GM19025 (cell line): ENCODE data around the gene GYPC.

Source experiments
- ATAC-seq: cut with Tn5 transposase; IDR thresholded peaks from one replicate; pipeline ENCODE4 v1.9.1; 2021; ENCODE audit warnings: mild to moderate bottlenecking, low read depth, moderate library complexity; ENCODE audit not compliant: unreplicated experiment

GYPC gene

GRCh38 chr2:126722081-126722480, 66.1 kb downstream of the GYPC start:
- no peak for ATAC-seq

GRCh38 chr2:126722546-126722945, 66.6 kb downstream of the GYPC start:
- no peak for ATAC-seq

- ATAC-seq, result no peak
Observed at GRCh38 chr2:126723281-126723815, 67.4 kb downstream of the GYPC start.

DNA sequence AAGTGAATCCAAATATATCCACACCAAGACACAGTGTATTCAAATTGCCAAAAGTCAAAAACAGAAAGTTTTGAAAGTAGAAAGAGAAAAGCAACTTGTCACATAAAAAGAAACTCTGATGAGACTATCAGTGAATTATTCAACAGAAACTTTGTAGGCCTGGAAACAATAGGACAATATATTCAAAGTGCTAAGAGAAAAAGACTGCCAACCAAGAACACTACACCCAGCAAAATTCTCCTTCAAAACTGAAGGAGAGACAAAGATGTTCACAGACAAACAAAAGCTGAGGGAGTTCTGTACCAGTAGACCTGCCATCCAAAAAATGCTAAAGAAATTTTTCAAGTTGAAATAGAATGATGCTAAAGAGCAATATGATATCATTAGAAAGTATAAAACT, 69.6 kb downstream of the GYPC start:
- no peak for ATAC-seq

DNA sequence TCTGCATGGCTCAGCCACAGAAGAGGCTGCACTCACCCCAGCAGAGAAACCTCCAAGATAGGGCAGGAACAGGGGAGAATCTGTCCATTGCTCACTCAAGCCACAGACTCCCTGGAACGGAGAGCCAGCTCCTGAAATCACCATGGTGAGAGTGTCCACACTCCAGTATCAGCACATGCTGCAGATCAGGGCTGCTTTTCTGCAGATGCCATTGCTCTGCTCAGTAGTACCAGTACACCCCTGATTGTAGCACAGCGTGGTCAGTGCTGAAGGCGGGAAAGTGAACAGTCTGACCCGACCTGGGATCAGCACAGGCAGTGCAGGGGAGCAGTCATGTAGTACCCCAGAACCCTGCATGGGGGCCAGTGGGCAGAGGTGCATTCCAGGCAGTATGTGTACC, 73.9 kb downstream of the GYPC start:
- no peak for ATAC-seq

GRCh38 chr2:126730655-126731054, 74.7 kb downstream of the GYPC start:
- no peak for ATAC-seq

DNA sequence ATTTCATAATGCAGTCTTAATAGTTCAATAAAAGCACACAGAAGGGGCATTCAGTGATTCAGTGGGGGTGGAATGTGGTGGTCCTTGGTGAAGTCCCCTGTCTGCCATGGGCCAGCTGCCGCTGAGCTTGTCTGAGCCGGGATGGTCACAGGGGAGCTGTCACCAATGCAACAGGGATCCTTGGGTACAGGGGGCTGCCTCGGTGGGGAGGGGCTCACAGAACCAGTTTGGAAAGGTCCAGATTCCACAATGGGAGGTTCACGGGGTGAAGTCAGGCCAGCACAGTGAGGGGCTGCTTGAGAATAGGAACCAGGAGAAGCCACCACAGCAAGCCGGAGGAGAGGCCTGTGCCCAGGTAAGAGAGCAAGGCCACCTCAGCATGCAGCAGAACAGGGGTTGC, 75.4 kb downstream of the GYPC start:
- ATAC-seq, result no peak

GRCh38 chr2:126732682-126733245, 76.8 kb downstream of the GYPC start:
- no peak for ATAC-seq

DNA sequence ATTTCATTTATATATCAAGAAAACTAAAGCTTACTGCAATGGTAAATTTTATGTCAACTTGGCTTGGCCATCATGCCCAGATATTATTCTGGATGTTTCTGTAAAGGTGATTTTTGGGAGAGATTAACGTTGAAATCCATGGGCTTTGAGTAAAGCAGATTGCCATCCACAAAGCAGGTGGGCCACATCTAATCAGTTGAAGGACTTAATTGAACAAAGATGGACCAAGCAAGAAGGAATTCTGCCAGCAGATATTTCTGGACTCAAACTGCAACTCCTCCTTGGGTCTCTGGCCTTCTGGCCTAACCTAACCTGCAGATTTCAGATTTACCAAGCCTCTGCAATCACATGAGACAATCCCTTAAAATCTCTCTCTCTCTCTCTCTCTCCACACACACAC, 77.8 kb downstream of the GYPC start:
- ATAC-seq, result no peak

DNA sequence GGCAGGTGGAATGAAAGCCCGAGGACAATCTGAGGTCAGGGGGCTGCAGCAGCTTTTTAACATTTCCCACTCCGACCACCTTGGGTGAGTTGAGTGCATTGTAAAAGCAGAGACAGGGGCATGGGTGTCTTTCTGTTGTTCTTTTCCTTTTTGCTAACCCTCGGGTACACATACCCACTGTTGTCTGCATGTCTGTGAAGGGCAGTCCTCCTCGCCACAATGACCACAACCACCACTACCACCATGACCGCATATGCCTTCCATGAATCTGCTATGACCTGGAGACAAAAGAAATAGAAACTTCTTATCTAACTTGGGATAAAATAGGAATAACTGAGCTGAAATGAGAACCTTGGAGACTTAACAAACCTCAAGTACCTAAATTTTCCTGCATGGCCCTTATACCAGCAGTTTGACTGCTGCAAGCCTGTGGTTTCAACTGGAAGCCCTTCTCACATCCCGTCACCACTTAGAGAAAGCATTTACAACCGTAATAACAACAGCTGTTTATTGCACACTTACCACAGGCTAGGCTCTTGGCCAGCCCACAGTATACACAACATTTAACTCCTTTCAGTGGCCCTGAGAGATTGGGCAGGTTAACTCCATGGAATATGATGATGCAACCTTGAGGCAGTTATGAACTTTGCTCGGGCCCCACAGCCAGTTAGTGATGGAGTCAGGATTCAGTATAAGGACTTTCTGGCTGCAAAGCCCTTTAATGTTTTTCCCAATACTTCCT, 80.3 kb downstream of the GYPC start:
- no peak for ATAC-seq

DNA sequence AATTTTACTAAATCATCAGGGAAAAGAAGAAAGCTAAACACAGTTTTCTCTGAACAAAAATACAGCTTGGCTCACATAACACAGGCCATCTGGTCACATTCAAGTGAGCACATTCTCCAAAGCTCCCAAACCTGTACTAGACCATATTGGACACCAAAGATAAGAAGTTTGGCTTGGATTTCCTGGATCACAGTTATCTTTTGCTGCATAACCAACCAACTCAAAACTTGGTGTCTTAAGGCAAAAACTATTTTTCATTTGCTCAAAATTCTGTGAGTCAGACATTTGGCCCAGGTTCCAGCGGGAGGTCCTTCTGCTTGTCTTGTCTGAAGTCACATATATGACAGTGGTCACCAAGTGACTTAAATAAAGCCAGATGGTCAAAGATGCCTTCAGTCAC, 83.2 kb downstream of the GYPC start:
- no peak for ATAC-seq

DNA sequence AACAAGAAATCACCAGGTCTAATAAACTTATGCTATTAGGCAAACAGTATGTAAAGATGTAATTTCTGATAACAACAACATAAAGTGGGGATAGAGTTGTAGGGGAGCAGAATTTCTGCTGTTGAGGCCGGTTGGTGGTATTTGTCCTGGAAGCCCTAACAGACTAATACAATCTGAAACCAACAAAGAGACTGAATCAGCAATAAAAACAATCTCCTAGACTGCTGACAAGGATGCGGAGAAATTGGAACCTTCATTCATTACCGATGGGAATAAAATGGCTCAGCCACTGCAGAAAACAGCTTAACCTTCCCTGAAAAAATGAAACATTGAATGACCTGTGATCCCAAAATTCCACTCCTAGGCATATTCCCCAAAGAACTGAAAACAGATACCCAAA, 88.7 kb downstream of the GYPC start:
- no peak for ATAC-seq
